Measurements from ENCODE around the gene ADCYAP1R1. TPM values are rescaled to one million over a fixed set of nuclear protein-coding genes. Genes with fewer than 3 reads are reported as not detected.

Gene ADCYAP1R1
- total and polyA plus RNA-seq, 2 of the 8 experiments (the other 6 are each of a cell fraction or from before 2014, with no cell fraction given), result 14.4 to 14.6 TPM

DNA sequence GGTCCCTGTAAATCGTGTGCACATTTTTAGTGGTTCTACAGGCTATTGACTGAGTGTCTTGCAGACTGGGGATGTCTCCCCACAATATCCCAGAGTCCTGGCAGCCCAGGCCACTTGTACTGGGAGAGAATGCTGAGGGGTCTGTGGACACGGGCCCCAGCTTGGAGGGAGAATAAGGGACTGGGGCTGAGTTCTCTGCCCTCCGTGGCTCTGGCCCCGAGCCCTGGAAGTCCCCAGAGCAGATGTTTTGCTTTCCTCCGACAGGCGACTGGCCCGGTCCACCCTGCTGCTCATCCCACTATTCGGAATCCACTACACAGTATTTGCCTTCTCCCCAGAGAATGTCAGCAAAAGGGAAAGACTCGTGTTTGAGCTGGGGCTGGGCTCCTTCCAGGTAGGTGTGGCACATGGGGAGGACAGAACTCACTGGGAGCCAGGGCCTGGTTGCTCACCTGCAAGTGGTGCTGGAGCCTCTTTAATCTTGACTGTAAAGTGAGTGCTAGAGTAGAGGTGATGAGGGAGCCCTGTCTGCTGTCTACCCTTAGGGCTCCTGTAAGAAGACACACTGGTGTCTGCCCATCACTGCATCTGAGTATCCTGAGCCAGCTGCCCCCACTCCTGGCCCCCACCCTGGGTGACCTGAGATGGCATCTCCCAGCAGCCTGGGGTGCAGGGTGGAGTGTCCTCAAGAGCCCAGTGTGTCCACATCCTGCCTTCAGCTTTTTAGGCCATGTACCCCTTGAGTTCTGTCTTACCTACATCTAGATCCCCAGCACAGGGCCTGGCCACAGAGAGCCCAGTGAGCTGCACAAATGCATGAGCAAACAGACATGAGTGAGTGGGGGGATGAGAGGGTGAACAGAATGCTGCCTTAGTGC, 51.1 kb downstream of the ADCYAP1R1 start (continued):
- TF ChIP-seq RXRA (IDR thresholded peaks at IDR 0.05; ENCODE audit: insufficient read depth, low read depth, low read length) (no peak), CREB1 (IDR thresholded peaks at IDR 0.05) (no peak), SRF (IDR thresholded peaks at IDR 0.05; ENCODE audit: low read depth, low read length) (no peak)
